Superior temporal gyrus (tissue), 1 donor: ENCODE data around the gene SLC35F1.
"Not testable (repeated sequence)": the region's sequence is repeated elsewhere in the genome, so short reads cannot be mapped to it uniquely, and the experiment has no call there.

Source experiments
- DNase-seq: peaks from one replicate; pipeline ENCODE4 v3.0.0-alpha.2; 2016; ENCODE audit errors: extremely low spot score

Gene SLC35F1

GRCh38 chr6:117927866-117928265 lies 20.8 kb downstream of the SLC35F1 start:
- DNase-seq = peak; percentile 38

GRCh38 chr6:117928833-117929232 lies 21.8 kb downstream of the SLC35F1 start:
- no peak for DNase-seq

GRCh38 chr6:117929501-117929900 lies 22.4 kb downstream of the SLC35F1 start:
- DNase-seq = no peak

GRCh38 chr6:117930645-117931044 lies 23.6 kb downstream of the SLC35F1 start:
- DNase-seq = no peak

- no peak for DNase-seq
These were observed 24.9 kb downstream of the SLC35F1 start for GRCh38 chr6:117932001-117932400.

- no peak for DNase-seq
These were observed 25.6 kb downstream of the SLC35F1 start for GRCh38 chr6:117932676-117933075.

- peak; percentile 68 for DNase-seq
These were observed 26.4 kb downstream of the SLC35F1 start for GRCh38 chr6:117933471-117933870.

- no peak for DNase-seq
These were observed 31.4 kb downstream of the SLC35F1 start for GRCh38 chr6:117938311-117938995.

GRCh38 chr6:117947234-117947633 lies 40.2 kb downstream of the SLC35F1 start:
- DNase-seq = no peak

- DNase-seq = no peak
These were observed 44.7 kb downstream of the SLC35F1 start for GRCh38 chr6:117951783-117952182.

- DNase-seq = no peak
These were observed 48.7 kb downstream of the SLC35F1 start for GRCh38 chr6:117955684-117956256.

GRCh38 chr6:117956386-117956785 lies 49.3 kb downstream of the SLC35F1 start:
- peak; percentile 75 for DNase-seq

- no peak for DNase-seq
These were observed 51.5 kb downstream of the SLC35F1 start for GRCh38 chr6:117958536-117958935.

GRCh38 chr6:117960877-117961276 lies 53.8 kb downstream of the SLC35F1 start:
- DNase-seq = no peak

- DNase-seq = no peak
These were observed 54.2 kb downstream of the SLC35F1 start for GRCh38 chr6:117961301-117961700.

- not testable (repeated sequence) for DNase-seq
These were observed 58.7 kb downstream of the SLC35F1 start for GRCh38 chr6:117965763-117966162.

- no peak for DNase-seq
These were observed 64.6 kb downstream of the SLC35F1 start for GRCh38 chr6:117971637-117972036.

- no peak for DNase-seq
These were observed 68.0 kb downstream of the SLC35F1 start for GRCh38 chr6:117974914-117975627.

- DNase-seq = peak; percentile 91
These were observed 69.1 kb downstream of the SLC35F1 start for GRCh38 chr6:117976030-117976651.

- DNase-seq = no peak
These were observed 78.9 kb downstream of the SLC35F1 start for GRCh38 chr6:117985916-117986315.

- no peak for DNase-seq
These were observed 79.3 kb downstream of the SLC35F1 start for GRCh38 chr6:117986396-117986795.

- peak; percentile 66 for DNase-seq
These were observed 82.0 kb downstream of the SLC35F1 start for GRCh38 chr6:117989086-117989485.

- DNase-seq = no peak
These were observed 83.1 kb downstream of the SLC35F1 start for GRCh38 chr6:117990151-117990550.
